CD4-positive, alpha-beta memory T cell (primary cell): ENCODE measurements around the gene PPP1R3E. TPM values are rescaled to one million over a fixed set of nuclear protein-coding genes. Genes with fewer than 3 reads are reported as not detected.

Experiments used
- CTCF ChIA-PET: fragments of 350-600 bp; sonication (Branson Sonifier 250); formaldehyde crosslinking; loops from one replicate; lab custom pipeline; 2021; ENCODE audit warnings: inconsistent platforms; ENCODE audit not compliant: partially characterized antibody; lab: Charles Lee
- POLR2A ChIA-PET: fragments of 350-600 bp; sonication (Branson Sonifier 250); formaldehyde crosslinking; loops from one replicate; lab custom pipeline; 2021; ENCODE audit not compliant: partially characterized antibody; lab: Charles Lee
- DNase-seq, 5 donors: peaks; one replicate each; pipeline versions ENCODE4 v3.0.0 to v3.0.0-alpha.2; 2020 to 2022; ENCODE audit warnings: mixed read lengths in 1 of 5
- H3K27ac ChIP-seq: one replicate; pipeline ENCODE4 v1.7.0; 2013; ENCODE audit warnings: low read depth, low read length
- H3K27me3 ChIP-seq: 2 replicates; pipeline ENCODE4 v1.7.0; 2013; ENCODE audit warnings: mild to moderate bottlenecking, low read length, moderate library complexity; ENCODE audit not compliant: insufficient read depth
- H3K36me3 ChIP-seq: 2 replicates; pipeline ENCODE4 v1.7.0; 2013; ENCODE audit warnings: mild to moderate bottlenecking, low read length, moderate library complexity; ENCODE audit not compliant: insufficient read depth
- H3K4me1 ChIP-seq: 2 replicates; pipeline ENCODE4 v1.7.0; 2013; ENCODE audit warnings: mild to moderate bottlenecking, low read length, moderate library complexity; ENCODE audit not compliant: insufficient read depth
- H3K4me3 ChIP-seq, 2 donors: one replicate each; pipeline ENCODE4 v1.7.0; 2013; ENCODE audit warnings: low read length in 2 of 2, mild to moderate bottlenecking in 1 of 2
- H3K9me3 ChIP-seq, 2 donors: one replicate each; pipeline ENCODE4 v1.7.0; 2013; ENCODE audit warnings: low read length in 2 of 2, control low read depth in 1 of 2; ENCODE audit not compliant: control insufficient read depth in 1 of 2
- H3K27ac Mint-ChIP-seq, 7 donors: one replicate each; pipeline ENCODE4 v1.8.0; 2020 to 2021; ENCODE audit warnings: mixed read lengths in 7 of 7, mild to moderate bottlenecking in 6 of 7, inconsistent platforms in 3 of 7, moderate library complexity in 3 of 7
- H3K27me3 Mint-ChIP-seq, 2 donors: one replicate each; pipeline ENCODE4 v1.8.0; 2020 to 2021; ENCODE audit warnings: mixed read lengths in 2 of 2
- H3K36me3 Mint-ChIP-seq, 2 donors: one replicate each; pipeline ENCODE4 v1.8.0; 2020 to 2021; ENCODE audit warnings: mixed read lengths in 2 of 2, inconsistent platforms in 1 of 2, mild to moderate bottlenecking in 1 of 2
- H3K4me1 Mint-ChIP-seq, 4 donors: one replicate each; pipeline ENCODE4 v1.8.0; 2020 to 2021; ENCODE audit warnings: mixed read lengths in 4 of 4, mild to moderate bottlenecking in 1 of 4
- H3K4me3 Mint-ChIP-seq, 8 donors: one replicate each; pipeline ENCODE4 v1.8.0; 2020 to 2021; ENCODE audit warnings: mixed read lengths in 8 of 8, mild to moderate bottlenecking in 7 of 8, moderate library complexity in 6 of 8, inconsistent platforms in 3 of 8
- H3K9me3 Mint-ChIP-seq, 8 donors: one replicate each; pipeline ENCODE4 v1.8.0; 2020 to 2021; ENCODE audit warnings: mixed read lengths in 8 of 8, mild to moderate bottlenecking in 5 of 8, inconsistent platforms in 3 of 8, moderate library complexity in 1 of 8
- intact Hi-C: fragments of 100-400 bp; cut with micrococcal nuclease; formaldehyde crosslinking; loops from one replicate; pipeline ENCODE4 v1.15.1; 2023
- polyA plus RNA-seq, 2 donors: library from polyadenylated mRNA; unstranded; fragments of 300-500 nt; fragmentation: Illumina TruSeq; gene quantifications; one replicate each; pipeline ENCODE4 v1.2.3, GENCODE V29; 2021
- total RNA-seq, 2 experiments: library from RNA; stranded (reverse); gene quantifications; one replicate each; pipeline ENCODE4 v1.2.3, GENCODE V29; 2021

The PPP1R3E gene, protein sequence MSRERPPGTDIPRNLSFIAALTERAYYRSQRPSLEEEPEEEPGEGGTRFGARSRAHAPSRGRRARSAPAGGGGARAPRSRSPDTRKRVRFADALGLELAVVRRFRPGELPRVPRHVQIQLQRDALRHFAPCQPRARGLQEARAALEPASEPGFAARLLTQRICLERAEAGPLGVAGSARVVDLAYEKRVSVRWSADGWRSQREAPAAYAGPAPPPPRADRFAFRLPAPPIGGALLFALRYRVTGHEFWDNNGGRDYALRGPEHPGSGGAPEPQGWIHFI
- total RNA-seq (10 to 100 TPM; 82.3 to 87.3 TPM), polyA plus RNA-seq (1 to 10 TPM; 1.3 to 2.9 TPM)

DNA sequence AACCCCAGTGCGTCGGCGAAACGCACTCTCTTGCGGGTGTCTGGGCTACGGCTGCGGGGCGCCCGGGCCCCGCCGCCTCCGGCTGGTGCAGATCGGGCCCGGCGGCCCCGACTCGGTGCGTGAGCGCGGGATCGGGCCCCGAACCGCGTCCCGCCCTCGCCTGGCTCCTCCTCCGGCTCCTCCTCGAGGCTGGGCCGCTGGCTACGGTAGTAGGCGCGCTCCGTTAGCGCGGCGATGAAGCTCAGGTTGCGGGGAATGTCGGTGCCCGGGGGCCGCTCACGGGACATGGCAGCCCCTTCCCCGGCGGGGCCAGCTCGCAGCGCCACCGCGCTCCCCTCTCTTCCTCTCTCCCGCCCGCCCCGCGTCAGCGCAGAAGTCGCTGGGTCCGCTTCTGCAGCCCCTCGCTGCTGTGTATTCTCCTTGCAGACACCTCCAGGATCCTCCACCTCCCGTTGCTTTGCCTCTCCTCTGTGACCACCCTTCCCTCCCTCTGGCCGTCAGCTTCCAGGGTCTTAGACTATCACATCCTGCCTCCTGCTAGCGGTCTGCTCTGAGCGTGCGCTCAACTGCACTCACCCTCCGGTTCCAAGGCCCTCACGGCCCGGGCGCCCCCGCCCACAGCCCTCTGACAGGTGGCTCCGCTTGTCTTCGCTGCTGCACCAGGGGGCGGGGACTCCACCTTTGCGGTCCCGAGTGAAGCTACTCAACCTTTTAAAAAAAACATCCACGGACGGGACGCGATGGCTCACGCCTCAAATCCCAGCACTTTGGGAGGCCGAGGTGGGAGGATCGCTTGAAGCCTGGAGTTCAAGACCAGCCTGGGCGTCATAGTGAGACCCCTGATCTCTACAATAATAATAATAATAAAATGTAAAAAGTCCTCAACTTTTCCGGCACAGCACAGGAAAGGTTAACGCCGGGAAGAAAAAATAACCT lies at the start of gene PPP1R3E:
TSS of gene PPP1R3E (minus strand) at position 570 of the 936 bp plus-strand sequence. CDS start at position 287, 283 bp downstream.
- peak within 1 kb of the TSS; percentile 98 to 100 (median 99) for H3K4me3 Mint-ChIP-seq

DNA sequence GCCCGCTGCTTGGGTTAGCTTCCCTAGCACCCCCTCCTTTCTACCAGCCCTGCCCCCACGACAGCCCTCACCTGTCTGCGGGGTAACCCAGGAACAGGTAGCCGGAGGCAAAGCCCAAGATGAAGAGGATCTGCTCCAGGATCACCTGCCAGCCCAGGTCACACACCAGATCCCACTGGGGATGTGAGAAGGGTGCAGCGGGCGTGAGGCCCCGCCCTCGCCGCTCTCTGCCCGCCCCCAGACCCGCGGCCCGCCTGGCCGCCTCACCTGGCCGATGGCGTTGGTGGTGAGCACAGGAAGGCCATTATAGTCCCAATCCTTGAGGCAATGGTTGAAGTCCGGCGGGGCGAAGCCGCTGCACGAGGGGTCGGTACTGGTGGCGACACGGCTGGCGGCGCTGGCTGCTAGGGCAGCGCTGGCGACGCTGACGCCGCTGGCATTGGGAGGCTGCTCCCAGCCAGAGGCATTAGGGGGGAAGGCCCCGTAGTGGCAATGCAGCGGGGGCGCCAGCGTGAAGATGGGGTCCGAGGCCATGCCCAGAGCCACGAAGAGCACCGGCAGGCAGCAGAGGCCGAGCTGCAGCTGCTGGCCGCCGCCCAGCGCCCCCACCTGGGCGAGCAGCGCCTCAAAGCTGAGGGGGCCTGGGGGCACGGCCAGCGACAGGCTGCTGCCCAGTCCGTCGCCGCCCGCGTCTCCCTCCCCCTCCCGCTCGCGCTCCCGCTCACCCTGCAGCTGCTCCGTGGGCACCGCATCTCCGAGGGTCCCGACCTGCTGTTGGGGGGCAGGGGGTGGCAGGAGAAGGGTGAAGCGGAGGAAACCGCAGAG lies 49.2 kb upstream of the PPP1R3E start:
- H3K27ac Mint-ChIP-seq, result peak overlapping the region in 1 of 7 donors; percentile 8
- peaks cover 34 to 48% of the 10 kb centered on the region in 2 donors for H3K27me3 Mint-ChIP-seq
- ChIA-PET POLR2A (interaction anchor here (1.2 to 1.8 kb wide), 3 partner anchors 31 to 257 kb away, joined by 3 to 7 read pairs (median 3); partner anchors contain the start of genes ACIN1, C14orf119, HOMEZ and PABPN1), CTCF (interaction anchor here (2.0 kb wide), 1 partner anchor 28 kb away, joined by 8 read pairs; no protein-coding TSS in a partner anchor)
- Histone ChIP-seq H3K9me3 (no peaks in the 10 kb centered on the region), H3K27me3 (peaks cover 4% of the 10 kb centered on the region), H3K27ac (no peak overlapping the region), H3K4me1 (peaks cover 7% of the 10 kb centered on the region), H3K36me3 (no peaks in the 10 kb centered on the region), H3K4me3 (peak overlapping the region in 1 of 2 donors; percentile 51)
- DNase-seq, result peak in 1 of 5 donors; percentile 4
- intact Hi-C loops, result loop anchor here (1.0 kb wide), 1 partner anchor 31 kb away; the partner anchor contains the start of gene PABPN1
- no peaks in the 10 kb centered on the region for H3K9me3 Mint-ChIP-seq
- H3K36me3 Mint-ChIP-seq, result no peaks in the 10 kb centered on the region
- H3K4me1 Mint-ChIP-seq, result peaks cover 8 to 24% (median 15%) of the 10 kb centered on the region in 4 donors
- H3K4me3 Mint-ChIP-seq, result peak overlapping the region in 7 of 8 donors; percentile 80 to 91 (median 86)

More for the DNA sequence above, at the start of gene PPP1R3E:
- H3K9me3 Mint-ChIP-seq, result peaks cover 0 to 2% (median 0%) of the 10 kb centered on the region in 8 donors
- H3K4me1 Mint-ChIP-seq, result peaks cover 14 to 29% (median 23%) of the 10 kb centered on the region in 4 donors
- Histone ChIP-seq H3K27ac (peak within 1 kb of the TSS; percentile 87), H3K4me3 (peak within 1 kb of the TSS; percentile 86 to 90), H3K9me3 (no peaks in the 10 kb centered on the region), H3K27me3 (no peaks in the 10 kb centered on the region), H3K4me1 (peaks cover 14% of the 10 kb centered on the region), H3K36me3 (no peaks in the 10 kb centered on the region)
- H3K27ac Mint-ChIP-seq, result peak within 1 kb of the TSS; percentile 99 to 100 (median 100)
- ChIA-PET CTCF (interaction anchor here (0.5 to 7.3 kb wide), 13 partner anchors 8 to 261 kb away, joined by 3 to 93 read pairs (median 3); partner anchors contain the start of genes HOMEZ and PABPN1), POLR2A (interaction anchor here (0.6 to 9.6 kb wide), 33 partner anchors 9 to 1792 kb away, joined by 3 to 373 read pairs (median 4); partner anchors contain the start of genes ACIN1, AP1G2, C14orf119 and CBLN3)
- intact Hi-C loops, result loop anchor here (5.0 kb wide), 1 partner anchor 375 kb away; the partner anchor contains the start of gene PRMT5
- peaks cover 0 to 15% of the 10 kb centered on the region in 2 donors for H3K36me3 Mint-ChIP-seq
- H3K27me3 Mint-ChIP-seq, result peaks cover 12 to 15% of the 10 kb centered on the region in 2 donors
- peak; percentile 84 to 94 (median 86) for DNase-seq

DNA sequence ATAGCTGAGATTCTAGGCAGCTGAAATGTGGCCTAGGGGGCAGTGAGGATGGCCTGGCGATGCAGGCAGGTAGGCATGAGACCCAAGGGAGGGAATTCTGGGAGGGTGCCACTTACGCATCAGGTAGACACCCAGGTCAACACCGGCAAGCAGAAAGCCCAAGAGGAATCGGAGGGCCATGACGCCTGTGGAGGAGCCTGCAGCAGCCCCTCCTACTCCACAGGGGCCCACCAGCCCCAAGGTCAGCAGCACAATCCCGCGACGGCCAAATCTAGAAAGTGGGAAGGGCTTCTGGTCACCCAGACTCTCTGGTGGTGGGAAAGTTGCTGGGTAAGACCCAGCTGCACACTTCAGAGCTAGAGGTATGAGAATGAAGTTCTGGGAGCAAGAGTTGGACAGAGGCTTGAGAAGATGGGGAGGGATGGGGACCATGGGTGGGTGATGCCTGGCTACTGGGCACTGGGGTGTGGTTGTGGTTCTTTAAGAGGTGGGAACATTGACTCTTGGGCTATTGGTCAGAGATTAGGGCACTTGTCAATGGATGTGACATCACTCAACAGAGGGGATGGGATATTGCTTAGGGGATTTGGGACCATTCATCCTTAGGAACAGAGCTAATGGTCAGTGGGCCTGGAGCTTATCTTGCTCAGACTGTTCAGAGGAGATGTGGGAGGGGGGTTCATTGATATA lies 46.6 kb upstream of the PPP1R3E start:
- DNase-seq, result no peak
- ChIA-PET CTCF (interaction anchor here (1.2 kb wide), 1 partner anchor 31 kb away, joined by 4 read pairs; no protein-coding TSS in a partner anchor), POLR2A (interaction anchor here (0.8 to 1.6 kb wide), 2 partner anchors 14 to 28 kb away, joined by 3 to 4 read pairs; partner anchors contain the start of gene PABPN1)
- Histone ChIP-seq H3K27ac (no peak overlapping the region), H3K27me3 (peaks cover 4% of the 10 kb centered on the region), H3K36me3 (no peaks in the 10 kb centered on the region), H3K4me3 (no peak overlapping the region), H3K9me3 (no peaks in the 10 kb centered on the region), H3K4me1 (peaks cover 7% of the 10 kb centered on the region)
- Mint-ChIP-seq H3K36me3 (no peaks in the 10 kb centered on the region), H3K27me3 (peaks cover 27 to 35% of the 10 kb centered on the region in 2 donors), H3K4me1 (peaks cover 8 to 24% (median 15%) of the 10 kb centered on the region in 4 donors), H3K27ac (no peak overlapping the region), H3K4me3 (peak overlapping the region in 2 of 8 donors; percentile 2 to 21), H3K9me3 (no peaks in the 10 kb centered on the region)
- intact Hi-C loops, result no loop called here

DNA sequence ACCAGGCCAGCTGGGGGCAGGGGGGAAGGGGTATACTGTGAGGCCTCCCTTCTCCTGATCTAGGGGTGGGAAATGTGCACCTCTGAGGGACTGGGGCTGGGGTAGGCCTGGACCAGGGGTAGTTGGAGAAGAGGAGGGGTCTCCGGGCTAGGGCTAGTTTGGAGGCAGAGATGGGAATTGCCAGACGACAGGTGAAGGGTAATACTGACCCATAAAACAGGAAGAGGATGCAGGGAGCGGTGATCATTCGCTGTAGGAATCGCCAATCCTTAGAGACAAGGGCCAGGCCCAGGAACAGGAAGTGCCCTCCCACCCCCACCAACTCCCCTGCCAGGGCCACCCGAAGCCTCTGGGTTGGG lies 45.6 kb upstream of the PPP1R3E start:
- no peak overlapping the region for H3K27ac ChIP-seq
- Mint-ChIP-seq H3K36me3 (no peaks in the 10 kb centered on the region), H3K27me3 (peaks cover 19 to 25% of the 10 kb centered on the region in 2 donors), H3K27ac (no peak overlapping the region), H3K4me1 (peaks cover 7 to 17% (median 14%) of the 10 kb centered on the region in 4 donors), H3K9me3 (no peaks in the 10 kb centered on the region), H3K4me3 (no peak overlapping the region)
- intact Hi-C loops, result no loop called here
- ChIA-PET POLR2A (no interaction called here), CTCF (no interaction called here)
- H3K9me3 ChIP-seq, result no peaks in the 10 kb centered on the region
- H3K27me3 ChIP-seq, result no peaks in the 10 kb centered on the region
- H3K4me1 ChIP-seq, result peaks cover 7% of the 10 kb centered on the region
- H3K36me3 ChIP-seq, result no peaks in the 10 kb centered on the region
- H3K4me3 ChIP-seq, result no peak overlapping the region
- no peak for DNase-seq

DNA sequence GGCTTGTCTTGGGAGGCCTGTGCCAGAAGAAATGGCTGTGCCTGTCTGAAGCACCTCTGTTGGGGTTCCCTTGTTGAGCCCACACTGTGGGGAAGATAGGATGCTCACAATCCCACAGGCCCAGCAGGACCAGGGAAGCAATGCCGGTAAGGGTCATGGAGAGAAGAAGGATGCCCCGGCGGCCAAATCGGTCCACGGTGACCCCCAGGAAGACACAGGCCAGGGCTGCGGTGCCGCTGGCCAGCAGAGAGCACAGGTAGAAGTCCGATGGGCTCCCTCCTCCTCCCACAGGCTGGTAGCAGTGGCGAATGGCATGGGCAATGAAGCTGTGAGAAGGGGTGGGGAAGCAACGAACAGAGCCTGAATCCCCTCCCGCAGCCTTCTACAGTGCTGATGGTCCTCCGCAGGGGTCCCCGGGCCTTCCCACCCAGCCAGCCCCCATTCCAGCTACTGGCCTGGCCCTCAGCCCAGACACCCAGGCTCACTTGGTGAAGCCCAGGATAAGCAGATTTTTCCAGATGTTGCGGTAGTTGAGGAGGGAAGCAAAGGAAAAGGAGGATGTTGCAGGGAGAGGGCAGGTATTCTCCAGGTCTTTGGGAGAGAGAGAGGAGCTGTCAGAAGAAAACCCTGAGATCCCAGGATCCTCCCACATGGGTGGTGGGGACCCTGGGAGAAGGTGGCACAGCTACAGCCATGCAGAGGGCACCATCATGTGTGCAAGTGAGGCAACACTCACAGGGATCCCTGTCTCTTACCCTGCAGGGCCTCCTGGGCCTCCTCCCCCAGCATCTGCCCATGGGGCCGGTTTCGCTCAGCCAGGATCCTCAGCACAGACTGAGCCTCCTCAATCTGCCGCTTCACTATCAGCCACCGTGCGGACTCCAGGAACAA lies 45.0 kb upstream of the PPP1R3E start:
- peaks cover 4 to 11% (median 8%) of the 10 kb centered on the region in 4 donors for H3K4me1 Mint-ChIP-seq
- no peak overlapping the region for H3K4me3 ChIP-seq
- no peaks in the 10 kb centered on the region for H3K27me3 ChIP-seq
- H3K27ac Mint-ChIP-seq, result no peak overlapping the region
- no peak overlapping the region for H3K27ac ChIP-seq
- H3K9me3 Mint-ChIP-seq, result no peaks in the 10 kb centered on the region
- no peaks in the 10 kb centered on the region for H3K9me3 ChIP-seq
- ChIA-PET CTCF (no interaction called here), POLR2A (no interaction called here)
- no peaks in the 10 kb centered on the region for H3K36me3 ChIP-seq
- intact Hi-C loops, result no loop called here
- H3K4me1 ChIP-seq, result peaks cover 7% of the 10 kb centered on the region
- DNase-seq, result no peak
- no peak overlapping the region for H3K4me3 Mint-ChIP-seq
- peaks cover 15 to 20% of the 10 kb centered on the region in 2 donors for H3K27me3 Mint-ChIP-seq
- H3K36me3 Mint-ChIP-seq, result no peaks in the 10 kb centered on the region
